ENCODE data around the gene CST9.

- TF ChIP-seq, protein P1, sequence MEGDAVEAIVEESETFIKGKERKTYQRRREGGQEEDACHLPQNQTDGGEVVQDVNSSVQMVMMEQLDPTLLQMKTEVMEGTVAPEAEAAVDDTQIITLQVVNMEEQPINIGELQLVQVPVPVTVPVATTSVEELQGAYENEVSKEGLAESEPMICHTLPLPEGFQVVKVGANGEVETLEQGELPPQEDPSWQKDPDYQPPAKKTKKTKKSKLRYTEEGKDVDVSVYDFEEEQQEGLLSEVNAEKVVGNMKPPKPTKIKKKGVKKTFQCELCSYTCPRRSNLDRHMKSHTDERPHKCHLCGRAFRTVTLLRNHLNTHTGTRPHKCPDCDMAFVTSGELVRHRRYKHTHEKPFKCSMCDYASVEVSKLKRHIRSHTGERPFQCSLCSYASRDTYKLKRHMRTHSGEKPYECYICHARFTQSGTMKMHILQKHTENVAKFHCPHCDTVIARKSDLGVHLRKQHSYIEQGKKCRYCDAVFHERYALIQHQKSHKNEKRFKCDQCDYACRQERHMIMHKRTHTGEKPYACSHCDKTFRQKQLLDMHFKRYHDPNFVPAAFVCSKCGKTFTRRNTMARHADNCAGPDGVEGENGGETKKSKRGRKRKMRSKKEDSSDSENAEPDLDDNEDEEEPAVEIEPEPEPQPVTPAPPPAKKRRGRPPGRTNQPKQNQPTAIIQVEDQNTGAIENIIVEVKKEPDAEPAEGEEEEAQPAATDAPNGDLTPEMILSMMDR (IDR thresholded peaks at IDR 0.05): no peak
- no peak for TF ChIP-seq POLR2AphosphoS5 (IDR thresholded peaks at IDR 0.05)
- no peak for TF ChIP-seq POLR2A (IDR thresholded peaks at IDR 0.05)
Observed at GRCh38 chr20:23603321-23603720, 2.4 kb downstream of the CST9 start.
